SK-N-SH (cell line): ENCODE data around the gene NOTUM. TPM values are rescaled to one million over a fixed set of nuclear protein-coding genes. Genes with fewer than 3 reads are reported as not detected.

Experiments used
- CTCF ChIA-PET: fragments of 300-600, 350-600 bp; formaldehyde crosslinking; extraction: SDS; loops from one replicate; lab custom pipeline; 2021; lab: Yijun Ruan, JAX
- POLR2A ChIA-PET: fragments of 350-600 bp; sonication (Branson Sonifier 250); formaldehyde crosslinking; extraction: SDS; loops from one replicate; lab custom pipeline; 2020; ENCODE audit warnings: antibody characterized with exemption, inconsistent platforms; lab: Yijun Ruan, JAX
- DNase-seq: peaks from one replicate; pipeline ENCODE4 v3.0.0; 2012
- H2AFZ ChIP-seq: fragments of 200-600 bp; sonication (generic); 2 replicates; pipeline ENCODE4 v1.8.1; 2016; ENCODE audit warnings: antibody characterized with exemption, mild to moderate bottlenecking, low read depth
- H3F3A ChIP-seq: fragments of 200-600 bp; sonication (generic); replicated peaks from 2 replicates; pipeline ENCODE3; 2016; ENCODE audit warnings: antibody characterized with exemption, mild to moderate bottlenecking; ENCODE audit not compliant: insufficient read depth
- H3K27ac ChIP-seq, 2 experiments: fragments of 200-500 bp in 1 of 2; fragments of 200-600 bp in 1 of 2; sonication (Bioruptor generic) in 1 of 2; sonication (generic), shearing (Covaris generic) in 1 of 2; 2 replicates each; pipeline versions ENCODE4 v1.5.1 to v1.6.1; 2014 to 2016; ENCODE audit warnings: low read depth in 2 of 2, inconsistent platforms in 1 of 2, low read length in 1 of 2, mild to moderate bottlenecking in 1 of 2, mixed read lengths in 1 of 2
- H3K27me3 ChIP-seq: fragments of 200-600 bp; sonication (generic), shearing (Covaris generic); 2 replicates; pipeline ENCODE4 v1.6.1; 2016; ENCODE audit warnings: mixed run types; ENCODE audit not compliant: insufficient read depth
- H3K36me3 ChIP-seq, 2 experiments: fragments of 200-500 bp in 1 of 2; fragments of 200-600 bp in 1 of 2; sonication (Bioruptor generic) in 1 of 2; sonication (generic) in 1 of 2; replicated peaks in 1 of 2; 2 replicates each; pipeline versions ENCODE3 to v1.5.1; 2014 to 2016; ENCODE audit warnings: low read length in 1 of 2, mild to moderate bottlenecking in 1 of 2; ENCODE audit not compliant: insufficient read depth in 2 of 2, control insufficient read depth in 1 of 2
- H3K4me1 ChIP-seq, 2 experiments: fragments of 200-500 bp in 1 of 2; fragments of 200-600 bp in 1 of 2; sonication (Bioruptor generic) in 1 of 2; sonication (generic), shearing (Covaris generic) in 1 of 2; 2 replicates each; pipeline versions ENCODE4 v1.5.1 to v1.6.1; 2014 to 2016; ENCODE audit warnings: low read depth in 1 of 2, low read length in 1 of 2, mixed run types in 1 of 2; ENCODE audit not compliant: insufficient read depth in 2 of 2, control insufficient read depth in 1 of 2
- H3K4me2 ChIP-seq: fragments of 200-600 bp; sonication (generic), shearing (Covaris generic); 2 replicates; pipeline ENCODE4 v1.6.1; 2017; ENCODE audit warnings: mixed run types
- H3K4me3 ChIP-seq, 2 experiments: fragments of 200-500 bp in 1 of 2; fragments of 200-600 bp in 1 of 2; sonication (Bioruptor generic) in 1 of 2; sonication (generic), shearing (Covaris generic) in 1 of 2; 2 replicates each; pipeline versions ENCODE4 v1.5.1 to v1.8.1; 2014 to 2016; ENCODE audit warnings: low read depth in 2 of 2, inconsistent platforms in 1 of 2, low read length in 1 of 2, mild to moderate bottlenecking in 1 of 2, mixed read lengths in 1 of 2, moderate library complexity in 1 of 2
- H3K79me2 ChIP-seq: fragments of 200-600 bp; sonication (generic); 2 replicates; pipeline ENCODE4 v1.8.1; 2017; ENCODE audit warnings: mild to moderate bottlenecking; ENCODE audit not compliant: insufficient read depth
- H3K9ac ChIP-seq: fragments of 200-600 bp; sonication (generic); 2 replicates; pipeline ENCODE4 v1.6.1; 2017; ENCODE audit warnings: mixed run types
- H3K9me2 ChIP-seq: fragments of 200-600 bp; sonication (generic); 2 replicates; pipeline ENCODE4 v1.6.1; 2017; ENCODE audit warnings: mixed run types
- H3K9me3 ChIP-seq: fragments of 200-600 bp; sonication (generic); 2 replicates; pipeline ENCODE4 v1.6.1; 2017; ENCODE audit warnings: mixed run types, mild to moderate bottlenecking, moderate library complexity
- H4K20me1 ChIP-seq: fragments of 200-600 bp; sonication (generic); 2 replicates; pipeline ENCODE4 v1.6.1; 2017; ENCODE audit warnings: mild to moderate bottlenecking, mixed run types; ENCODE audit not compliant: insufficient read depth
- CHD2 ChIP-seq: fragments of 150-350 bp; IDR thresholded peaks from 2 replicates; pipeline ENCODE4 v1.6.1; 2018; ENCODE audit warnings: low read length; ENCODE audit not compliant: partially characterized antibody
- FOXJ3 ChIP-seq: sonication (generic); formaldehyde crosslinking; IDR thresholded peaks from 2 replicates; pipeline ENCODE4 v1.5.1; 2020; ENCODE audit warnings: mild to moderate bottlenecking, missing genetic modification reagents
- FOXM1 ChIP-seq: IDR thresholded peaks from 2 replicates; pipeline ENCODE4 v1.4.0; 2012; ENCODE audit warnings: low read depth, mild to moderate bottlenecking
- GATA2 ChIP-seq: sonication (generic); formaldehyde crosslinking; IDR thresholded peaks from 2 replicates; pipeline ENCODE4 v1.5.0; 2020; ENCODE audit warnings: mild to moderate bottlenecking, missing genetic modification reagents
- JUND ChIP-seq: IDR thresholded peaks from 2 replicates; pipeline ENCODE4 v1.4.0; 2012
- MEF2A ChIP-seq: IDR thresholded peaks from 2 replicates; pipeline ENCODE4 v1.4.0; 2012; ENCODE audit warnings: low read depth, borderline replicate concordance
- NFIC ChIP-seq: IDR thresholded peaks from 2 replicates; pipeline ENCODE4 v1.4.0; 2012; ENCODE audit warnings: borderline replicate concordance
- POLR2AphosphoS5 ChIP-seq: IDR thresholded peaks from 2 replicates; pipeline ENCODE4 v1.6.1; 2012; ENCODE audit warnings: low read depth, low read length
- RAD21 ChIP-seq: IDR thresholded peaks from 2 replicates; pipeline ENCODE4 v1.6.1; 2012; ENCODE audit warnings: mild to moderate bottlenecking, low read length
- RCOR1 ChIP-seq: fragments of 150-350 bp; IDR thresholded peaks from 2 replicates; pipeline ENCODE4 v1.6.1; 2017; ENCODE audit warnings: antibody characterized with exemption, low read length
- RFX5 ChIP-seq: IDR thresholded peaks from 2 replicates; pipeline ENCODE4 v1.6.1; 2012; ENCODE audit warnings: mild to moderate bottlenecking, improper control_type of control experiment, low read length
- SMC3 ChIP-seq: IDR thresholded peaks from 2 replicates; pipeline ENCODE4 v1.6.1; 2012; ENCODE audit warnings: low read depth, low read length, improper control_type of control experiment
- TEAD4 ChIP-seq: IDR thresholded peaks from 2 replicates; pipeline ENCODE4 v1.4.0; 2012; ENCODE audit warnings: mild to moderate bottlenecking, borderline replicate concordance; ENCODE audit not compliant: insufficient read depth
- YY1 ChIP-seq: IDR thresholded peaks from 2 replicates; pipeline ENCODE4 v1.4.0; 2012; ENCODE audit warnings: low read depth, mild to moderate bottlenecking
- WGBS: methylation state at CpG from one replicate; pipeline ENCODE4 v1.1.6; 2017; ENCODE audit warnings: low lambda C conversion rate; 5-methylcytosine and 5-hydroxymethylcytosine counted together
- polyA plus RNA-seq, 3 experiments: library from polyadenylated mRNA; depleted of rRNA; stranded (reverse); fragments of >200 nt; gene quantifications; 2 replicates each; pipeline ENCODE4 v1.2.3, GENCODE V29; 2012
- TF ChIP-seq, protein P1 (sequence below): IDR thresholded peaks from 2 replicates; pipeline ENCODE4 v1.6.1; 2012; ENCODE audit warnings: mild to moderate bottlenecking, low read depth, low read length, moderate library complexity
- TF ChIP-seq, protein P2 (sequence below): IDR thresholded peaks from 2 replicates; pipeline ENCODE4 v1.4.0; 2012; ENCODE audit warnings: low read depth
- TF ChIP-seq, protein P3 (sequence below): fragments of 150-350 bp; IDR thresholded peaks from 2 replicates; pipeline ENCODE4 v1.6.1; 2016; ENCODE audit warnings: mild to moderate bottlenecking, low read depth, low read length
- TF ChIP-seq, protein P4 (sequence below): fragments of 200-600 bp; sonication (generic); IDR thresholded peaks from 2 replicates; pipeline ENCODE4 v1.6.1; 2017; ENCODE audit warnings: antibody characterized with exemption, mild to moderate bottlenecking, moderate library complexity

The NOTUM gene
- polyA plus RNA-seq, 1 of the 3 experiments (the other 2 are of a cell fraction) = 0.33 TPM

DNA sequence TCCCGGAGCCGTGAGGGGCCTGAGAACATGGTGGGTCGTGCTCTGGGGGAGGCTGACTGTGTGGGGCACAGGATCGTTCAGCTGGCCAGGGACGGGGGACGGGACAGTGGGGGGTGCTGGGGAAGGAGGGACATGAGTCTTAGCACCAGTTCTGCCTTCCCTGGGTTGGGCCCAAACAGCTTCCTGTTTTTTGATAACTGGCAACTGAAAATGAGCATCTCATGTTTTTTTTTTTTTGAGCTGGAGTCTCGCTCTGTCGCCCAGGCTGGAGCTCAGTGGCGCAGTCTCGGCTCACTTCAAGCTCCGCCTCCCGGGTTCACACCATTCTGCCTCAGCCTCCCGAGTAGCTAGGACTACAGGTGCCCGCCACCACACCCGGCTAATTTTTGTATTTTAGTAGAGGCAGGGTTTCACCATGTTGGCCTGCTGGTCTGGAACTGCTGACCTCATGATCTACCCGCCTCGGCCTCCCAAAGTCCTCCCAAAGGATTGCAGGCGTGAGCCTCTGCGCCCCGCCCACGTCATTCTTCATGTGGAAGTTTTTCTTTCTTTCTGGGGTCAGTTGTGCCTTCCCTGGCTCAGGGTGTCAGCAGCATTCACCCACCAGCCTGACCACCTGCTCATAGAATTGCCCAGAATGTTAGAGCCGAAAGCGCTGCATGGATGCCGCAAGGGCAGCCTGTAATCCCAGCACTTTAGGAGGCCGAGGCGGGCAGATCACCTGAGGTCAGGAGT lies 22.8 kb upstream of the NOTUM start:
- Histone ChIP-seq H3K79me2 (peaks cover 23% of the 10 kb centered on the region), H3F3A (peaks cover 7% of the 10 kb centered on the region), H4K20me1 (no peaks in the 10 kb centered on the region; the same call in 1 of the 2 replicates), H3K27ac (no peak overlapping the region), H3K36me3 (peaks cover 27 to 34% of the 10 kb centered on the region in 2 experiments), H3K27me3 (no peaks in the 10 kb centered on the region), H2AFZ (no peak overlapping the region), H3K4me2 (no peak overlapping the region), H3K9me2 (no peaks in the 10 kb centered on the region), H3K9me3 (no peaks in the 10 kb centered on the region), H3K4me3 (no peak overlapping the region), H3K9ac (no peak overlapping the region), H3K4me1 (peaks cover under 1 to 2% of the 10 kb centered on the region in 2 experiments; a peak in 1 of 4 replicates)
- WGBS = 97% methylated on average over 26 of the region's 26 CpGs
- POLR2A ChIA-PET = interaction anchor here (1.0 kb wide), 1 partner anchor 8 kb away, joined by 6 read pairs; no protein-coding TSS in a partner anchor
- TF ChIP-seq, protein P1, sequence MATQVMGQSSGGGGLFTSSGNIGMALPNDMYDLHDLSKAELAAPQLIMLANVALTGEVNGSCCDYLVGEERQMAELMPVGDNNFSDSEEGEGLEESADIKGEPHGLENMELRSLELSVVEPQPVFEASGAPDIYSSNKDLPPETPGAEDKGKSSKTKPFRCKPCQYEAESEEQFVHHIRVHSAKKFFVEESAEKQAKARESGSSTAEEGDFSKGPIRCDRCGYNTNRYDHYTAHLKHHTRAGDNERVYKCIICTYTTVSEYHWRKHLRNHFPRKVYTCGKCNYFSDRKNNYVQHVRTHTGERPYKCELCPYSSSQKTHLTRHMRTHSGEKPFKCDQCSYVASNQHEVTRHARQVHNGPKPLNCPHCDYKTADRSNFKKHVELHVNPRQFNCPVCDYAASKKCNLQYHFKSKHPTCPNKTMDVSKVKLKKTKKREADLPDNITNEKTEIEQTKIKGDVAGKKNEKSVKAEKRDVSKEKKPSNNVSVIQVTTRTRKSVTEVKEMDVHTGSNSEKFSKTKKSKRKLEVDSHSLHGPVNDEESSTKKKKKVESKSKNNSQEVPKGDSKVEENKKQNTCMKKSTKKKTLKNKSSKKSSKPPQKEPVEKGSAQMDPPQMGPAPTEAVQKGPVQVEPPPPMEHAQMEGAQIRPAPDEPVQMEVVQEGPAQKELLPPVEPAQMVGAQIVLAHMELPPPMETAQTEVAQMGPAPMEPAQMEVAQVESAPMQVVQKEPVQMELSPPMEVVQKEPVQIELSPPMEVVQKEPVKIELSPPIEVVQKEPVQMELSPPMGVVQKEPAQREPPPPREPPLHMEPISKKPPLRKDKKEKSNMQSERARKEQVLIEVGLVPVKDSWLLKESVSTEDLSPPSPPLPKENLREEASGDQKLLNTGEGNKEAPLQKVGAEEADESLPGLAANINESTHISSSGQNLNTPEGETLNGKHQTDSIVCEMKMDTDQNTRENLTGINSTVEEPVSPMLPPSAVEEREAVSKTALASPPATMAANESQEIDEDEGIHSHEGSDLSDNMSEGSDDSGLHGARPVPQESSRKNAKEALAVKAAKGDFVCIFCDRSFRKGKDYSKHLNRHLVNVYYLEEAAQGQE = no peak
- TF ChIP-seq TEAD4 (no peak), FOXM1 (no peak), CHD2 (no peak), SMC3 (no peak), RFX5 (no peak), FOXJ3 (CRISPR knock-in tag) (no peak), GATA2 (CRISPR knock-in tag) (no peak)
- TF ChIP-seq, protein P2, sequence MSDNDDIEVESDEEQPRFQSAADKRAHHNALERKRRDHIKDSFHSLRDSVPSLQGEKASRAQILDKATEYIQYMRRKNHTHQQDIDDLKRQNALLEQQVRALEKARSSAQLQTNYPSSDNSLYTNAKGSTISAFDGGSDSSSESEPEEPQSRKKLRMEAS = no peak
- CTCF ChIA-PET = interaction anchor here (7.2 to 11.6 kb wide), 2 partner anchors 24 to 37 kb away, joined by 49 to 85 read pairs; partner anchors contain the start of genes CENPX, LRRC45 and NOTUM
- DNase-seq = no peak

DNA sequence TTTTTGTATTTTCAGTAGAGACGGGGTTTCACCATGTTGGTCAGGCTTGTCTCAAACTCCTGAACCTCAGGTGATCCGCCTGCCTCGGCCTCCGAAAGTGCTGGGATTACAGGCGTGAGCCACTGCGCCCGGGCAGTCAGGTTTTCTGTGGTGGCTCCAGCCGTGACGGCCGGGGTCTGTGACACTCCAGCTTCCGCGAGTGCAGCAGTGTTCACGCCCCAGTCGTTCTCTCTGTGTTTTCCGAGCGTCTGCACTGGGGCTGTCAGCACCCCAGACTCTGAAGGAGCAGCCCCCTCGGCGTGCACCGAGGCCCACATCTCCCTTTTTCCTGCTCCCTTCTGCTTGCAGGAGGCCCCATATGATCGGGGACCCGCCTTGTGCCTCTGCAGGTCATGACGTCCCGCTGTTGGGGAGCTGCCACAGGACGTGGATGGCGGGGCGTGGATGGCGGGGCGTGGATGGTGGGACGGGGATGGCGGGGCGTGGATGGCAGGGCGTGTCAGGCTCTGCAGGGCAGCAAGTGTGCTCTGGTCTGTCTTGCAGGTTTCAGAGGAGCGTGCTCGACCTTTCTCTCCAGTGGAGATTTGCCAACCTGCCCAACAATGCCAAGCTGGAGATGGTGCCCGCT lies 22.1 kb upstream of the NOTUM start:
- H3K9me2 ChIP-seq = no peaks in the 10 kb centered on the region
- peaks cover 7% of the 10 kb centered on the region for H3F3A ChIP-seq
- H2AFZ ChIP-seq = no peak overlapping the region
- no peak overlapping the region for H3K4me3 ChIP-seq
- TF ChIP-seq, protein P3, sequence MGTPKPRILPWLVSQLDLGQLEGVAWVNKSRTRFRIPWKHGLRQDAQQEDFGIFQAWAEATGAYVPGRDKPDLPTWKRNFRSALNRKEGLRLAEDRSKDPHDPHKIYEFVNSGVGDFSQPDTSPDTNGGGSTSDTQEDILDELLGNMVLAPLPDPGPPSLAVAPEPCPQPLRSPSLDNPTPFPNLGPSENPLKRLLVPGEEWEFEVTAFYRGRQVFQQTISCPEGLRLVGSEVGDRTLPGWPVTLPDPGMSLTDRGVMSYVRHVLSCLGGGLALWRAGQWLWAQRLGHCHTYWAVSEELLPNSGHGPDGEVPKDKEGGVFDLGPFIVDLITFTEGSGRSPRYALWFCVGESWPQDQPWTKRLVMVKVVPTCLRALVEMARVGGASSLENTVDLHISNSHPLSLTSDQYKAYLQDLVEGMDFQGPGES = no peak
- TF ChIP-seq MEF2A (no peak), POLR2AphosphoS5 (no peak), RFX5 (no peak), RAD21 (no peak), JUND (no peak), FOXM1 (no peak), RCOR1 (no peak), YY1 (no peak), NFIC (no peak), SMC3 (no peak)
- TF ChIP-seq, protein P4, sequence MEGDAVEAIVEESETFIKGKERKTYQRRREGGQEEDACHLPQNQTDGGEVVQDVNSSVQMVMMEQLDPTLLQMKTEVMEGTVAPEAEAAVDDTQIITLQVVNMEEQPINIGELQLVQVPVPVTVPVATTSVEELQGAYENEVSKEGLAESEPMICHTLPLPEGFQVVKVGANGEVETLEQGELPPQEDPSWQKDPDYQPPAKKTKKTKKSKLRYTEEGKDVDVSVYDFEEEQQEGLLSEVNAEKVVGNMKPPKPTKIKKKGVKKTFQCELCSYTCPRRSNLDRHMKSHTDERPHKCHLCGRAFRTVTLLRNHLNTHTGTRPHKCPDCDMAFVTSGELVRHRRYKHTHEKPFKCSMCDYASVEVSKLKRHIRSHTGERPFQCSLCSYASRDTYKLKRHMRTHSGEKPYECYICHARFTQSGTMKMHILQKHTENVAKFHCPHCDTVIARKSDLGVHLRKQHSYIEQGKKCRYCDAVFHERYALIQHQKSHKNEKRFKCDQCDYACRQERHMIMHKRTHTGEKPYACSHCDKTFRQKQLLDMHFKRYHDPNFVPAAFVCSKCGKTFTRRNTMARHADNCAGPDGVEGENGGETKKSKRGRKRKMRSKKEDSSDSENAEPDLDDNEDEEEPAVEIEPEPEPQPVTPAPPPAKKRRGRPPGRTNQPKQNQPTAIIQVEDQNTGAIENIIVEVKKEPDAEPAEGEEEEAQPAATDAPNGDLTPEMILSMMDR = no peak
- no peaks in the 10 kb centered on the region for H4K20me1 ChIP-seq
- H3K4me1 ChIP-seq = peaks cover 6 to 7% of the 10 kb centered on the region in 2 experiments; a peak in 2 of 4 replicates
- ChIA-PET CTCF (interaction anchor here (0.8 to 11.6 kb wide), 3 partner anchors 23 to 48 kb away, joined by 4 to 85 read pairs (median 49); partner anchors contain the start of genes CENPX, LRRC45 and NOTUM), POLR2A (interaction anchor here (0.6 to 1.0 kb wide), 2 partner anchors 8 to 26 kb away, joined by 3 to 6 read pairs; no protein-coding TSS in a partner anchor)
- H3K9me3 ChIP-seq = no peaks in the 10 kb centered on the region
- 97% methylated on average over 35 of the region's 35 CpGs for whole genome bisulfite sequencing
- no peak overlapping the region for H3K4me2 ChIP-seq
- no peak overlapping the region for H3K27ac ChIP-seq
- peaks cover 25% of the 10 kb centered on the region for H3K79me2 ChIP-seq
- no peak overlapping the region for H3K9ac ChIP-seq
- H3K36me3 ChIP-seq = peaks cover 27 to 34% of the 10 kb centered on the region in 2 experiments
- DNase-seq = no peak
- no peaks in the 10 kb centered on the region for H3K27me3 ChIP-seq
